Adipose tissue (tissue), 3 donors: ENCODE measurements around the gene STRN3. TPM values are rescaled to one million over a fixed set of nuclear protein-coding genes. Genes with fewer than 3 reads are reported as not detected.

Experiments used
- H3K27ac ChIP-seq: one replicate; pipeline ENCODE4 v1.5.1; 2013; ENCODE audit warnings: low read depth, low read length
- WGBS, 3 donors: extraction: QIAGEN DNeasy Blood & Tissue Kit; methylation state at CpG; one replicate each; pipeline ENCODE4 v1.1.7; 2013; 5-methylcytosine and 5-hydroxymethylcytosine counted together
- polyA plus RNA-seq, 3 donors: library from polyadenylated mRNA; stranded (reverse); fragments of 200-250 nt; gene quantifications; one replicate each; pipeline ENCODE4 v1.2.3, GENCODE V29; 2013
- donor health status: healthy with polysubstance abuse.
- donor health status: Bipolar disorder and iron deficiency.
- donor health status: healthy.

Gene STRN3
- polyA plus RNA-seq, 3 donors = 5.1 to 17.1 (median 14.8) TPM

- H3K27ac ChIP-seq = no peak overlapping the region
- 68 to 93% (median 72%) methylated on average over 1 of the region's 1 CpG for WGBS, 3 donors
Observed at GRCh38 chr14:30861200-30861599, 165.0 kb downstream of the STRN3 start.

DNA sequence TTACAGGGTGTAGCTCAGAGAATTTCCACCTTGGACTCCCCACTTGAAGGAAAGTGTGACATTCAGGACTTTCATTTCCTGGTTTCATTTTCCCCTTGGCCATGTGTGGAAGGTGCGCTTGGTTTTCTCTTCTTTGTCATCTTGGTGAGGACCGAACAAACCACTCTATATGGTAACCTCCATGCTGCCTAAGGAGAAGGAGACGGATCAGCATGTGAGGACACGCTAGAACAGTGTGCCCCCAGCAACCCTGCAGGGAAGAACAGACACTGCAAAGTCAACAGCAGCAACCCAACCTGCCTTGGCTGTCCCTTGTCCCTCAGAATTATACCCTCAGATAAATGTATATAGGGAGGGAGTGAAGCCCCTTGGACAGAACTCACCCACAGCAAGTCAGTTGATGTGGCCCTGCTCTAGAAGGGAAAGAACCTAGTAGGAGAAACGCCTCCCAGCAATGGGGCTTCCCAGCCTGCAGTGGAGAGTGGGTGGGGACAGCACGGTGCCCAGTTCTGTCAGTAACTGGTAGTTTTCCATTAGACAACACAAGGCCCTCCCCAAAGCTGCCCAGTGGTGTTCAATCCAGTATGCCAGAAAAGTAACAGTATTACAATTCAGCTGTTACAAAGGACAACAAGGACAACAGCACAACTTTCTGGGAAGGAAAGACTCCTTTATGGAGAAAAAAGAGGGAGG lies 170.7 kb downstream of the STRN3 start:
- H3K27ac ChIP-seq = no peak overlapping the region
- WGBS, 3 donors = 89 to 97% (median 91%) methylated on average over 6 of the region's 6 CpGs

- no peak overlapping the region for H3K27ac ChIP-seq
Observed at GRCh38 chr14:30854492-30854891, 171.7 kb downstream of the STRN3 start.

DNA sequence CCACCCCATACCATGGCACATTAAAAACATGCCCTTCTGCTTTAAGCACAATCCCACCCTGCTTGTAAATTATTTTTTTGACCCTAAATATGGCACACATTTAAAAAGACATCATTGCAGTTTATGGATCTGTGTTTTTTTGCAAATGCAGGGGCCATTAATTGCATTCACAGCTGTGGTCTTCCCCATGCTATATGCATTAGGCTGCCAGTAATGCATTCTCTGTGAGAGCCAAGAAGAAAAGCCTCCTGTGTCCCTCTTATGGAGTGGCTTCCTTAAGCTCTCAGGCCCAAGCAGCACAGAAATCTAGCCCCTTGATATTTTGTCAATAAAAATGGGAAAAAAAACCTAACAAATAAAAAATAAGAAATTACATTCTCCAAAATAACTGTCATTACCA lies 172.2 kb downstream of the STRN3 start:
- no peak overlapping the region for H3K27ac ChIP-seq

DNA sequence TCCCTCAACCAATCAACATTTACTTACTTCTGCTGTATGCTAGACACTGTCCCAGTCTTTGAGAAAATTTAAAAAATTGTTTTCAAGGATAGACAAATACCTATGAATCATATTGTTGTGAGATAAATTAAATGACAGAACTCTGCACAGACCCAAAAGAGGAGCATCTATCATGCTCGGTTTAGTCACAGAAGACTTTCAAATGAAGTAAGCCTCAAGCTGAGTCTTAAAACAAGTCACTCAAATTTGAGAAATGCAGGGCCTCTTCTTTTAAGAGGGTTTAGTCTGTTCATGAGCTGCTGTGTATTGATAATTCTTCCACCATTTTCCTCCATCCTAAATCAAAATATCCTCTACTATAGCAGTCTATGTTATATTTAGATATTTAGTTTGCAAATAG lies 176.2 kb downstream of the STRN3 start:
- WGBS, 3 donors = 90 to 97% (median 94%) methylated on average over 1 of the region's 1 CpG
- H3K27ac ChIP-seq = no peak overlapping the region

GRCh38 chr14:30849354-30849753 lies 176.8 kb downstream of the STRN3 start:
- 68 to 91% (median 70%) methylated on average over 1 of the region's 1 CpG for WGBS, 3 donors
- no peak overlapping the region for H3K27ac ChIP-seq

DNA sequence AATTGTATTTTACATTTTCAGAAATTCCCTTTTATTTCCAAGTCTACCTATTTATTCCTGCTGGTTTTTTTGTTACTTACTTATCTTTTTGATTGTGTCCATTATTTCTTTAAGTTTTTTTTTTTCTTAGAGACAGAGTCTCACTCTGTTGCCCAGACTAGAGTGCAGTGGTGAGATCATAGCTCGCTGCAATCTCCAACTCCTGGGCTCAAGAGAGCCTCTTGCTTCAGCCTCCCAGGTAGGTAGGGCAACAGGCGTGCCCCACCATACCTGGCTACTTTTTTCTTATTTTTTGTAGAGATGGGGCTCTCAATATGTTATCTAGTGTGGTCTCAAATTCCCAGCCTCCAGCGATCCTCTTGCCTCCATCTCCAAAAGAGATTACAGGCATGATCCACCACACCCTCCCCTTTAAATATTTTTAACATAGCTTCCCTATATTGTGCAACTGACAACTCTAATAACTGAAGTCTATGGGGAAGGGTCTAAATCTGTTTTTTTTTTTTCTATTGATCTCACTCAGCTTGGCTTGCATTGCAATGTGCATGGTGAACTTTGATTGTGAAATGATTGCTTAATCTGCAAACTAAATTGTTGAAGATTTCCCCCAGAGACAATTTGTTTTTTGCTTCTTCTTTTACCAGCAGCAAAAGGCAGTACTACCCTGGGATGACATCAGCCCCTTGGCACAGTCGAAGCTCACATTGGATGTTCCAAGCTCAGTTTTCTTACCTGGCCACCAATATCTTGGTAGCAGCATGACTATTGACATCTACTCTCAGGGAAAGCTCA lies 177.5 kb downstream of the STRN3 start:
- WGBS, 3 donors = 69 to 90% (median 78%) methylated on average over 4 of the region's 4 CpGs
- H3K27ac ChIP-seq = no peak overlapping the region

Other genes starting within 250 kb of the STRN3 start
- 1 to 10 TPM; 2.0 to 3.3 (median 3.3) TPM for gene COCH, start 151.8 kb downstream of the STRN3 start, polyA plus RNA-seq
- 1 to 10 TPM; 2.4 to 7.4 (median 3.0) TPM for gene AP4S1, start 730 bp downstream of the STRN3 start, polyA plus RNA-seq
- gene HECTD1, start 181.4 kb upstream of the STRN3 start, polyA plus RNA-seq = 10 to 100 TPM; 33.1 to 61.3 (median 50.0) TPM